GM18498 (cell line): ENCODE data around the gene RAB27A.
A peak's percentile ranks its signal among the peaks of the same experiment; 100 is the strongest.
"Not testable (repeated sequence)": the region's sequence is repeated elsewhere in the genome, so short reads cannot be mapped to it uniquely, and the experiment has no call there.

Source experiments
- ATAC-seq: cut with Tn5 transposase; IDR thresholded peaks from one replicate; pipeline ENCODE4 v1.9.1; 2021; ENCODE audit warnings: mild to moderate bottlenecking, moderate library complexity; ENCODE audit not compliant: unreplicated experiment

Gene RAB27A

GRCh38 chr15:55282284-55282833, 7.3 kb downstream of the RAB27A start:
- ATAC-seq = no peak

GRCh38 chr15:55281517-55282228, 7.9 kb downstream of the RAB27A start:
- ATAC-seq = no peak

GRCh38 chr15:55280589-55280988, 9.0 kb downstream of the RAB27A start:
- ATAC-seq = not testable (repeated sequence)

GRCh38 chr15:55279746-55280351, 9.8 kb downstream of the RAB27A start:
- peak; percentile 80 for ATAC-seq

- no peak for ATAC-seq
Observed at GRCh38 chr15:55279100-55279745, 10.4 kb downstream of the RAB27A start.

GRCh38 chr15:55277715-55278114, 11.9 kb downstream of the RAB27A start:
- ATAC-seq = no peak

GRCh38 chr15:55277116-55277564, 12.5 kb downstream of the RAB27A start:
- peak; percentile 53 for ATAC-seq

- no peak for ATAC-seq
Observed at GRCh38 chr15:55276324-55276723, 13.3 kb downstream of the RAB27A start.

GRCh38 chr15:55270291-55270690, 19.3 kb downstream of the RAB27A start:
- no peak for ATAC-seq

- no peak for ATAC-seq
Observed at GRCh38 chr15:55268176-55268695, 21.4 kb downstream of the RAB27A start.

GRCh38 chr15:55267401-55268175, 22.0 kb downstream of the RAB27A start:
- ATAC-seq = peak; percentile 96

GRCh38 chr15:55266547-55266946, 23.1 kb downstream of the RAB27A start:
- no peak for ATAC-seq

GRCh38 chr15:55260562-55261131, 29.0 kb downstream of the RAB27A start:
- ATAC-seq = no peak

- no peak for ATAC-seq
Observed at GRCh38 chr15:55257938-55258337, 31.7 kb downstream of the RAB27A start.

- no peak for ATAC-seq
Observed at GRCh38 chr15:55257012-55257670, 32.5 kb downstream of the RAB27A start.

- peak; percentile 21 for ATAC-seq
Observed at GRCh38 chr15:55256281-55257011, 33.2 kb downstream of the RAB27A start.

GRCh38 chr15:55255714-55256113, 33.9 kb downstream of the RAB27A start:
- peak; percentile 57 for ATAC-seq

GRCh38 chr15:55254916-55255679, 34.5 kb downstream of the RAB27A start:
- ATAC-seq = peak; percentile 51
